Stomach (tissue), 4 donors: ENCODE results near the gene MTMR1.

Source experiments
- EP300 ChIP-seq: sonication (generic); formaldehyde crosslinking; IDR thresholded peaks from one replicate; pipeline ENCODE4 v1.6.1; 2017; ENCODE audit warnings: antibody characterized with exemption
- POLR2A ChIP-seq, 4 donors: fragments of 450-650 bp; IDR thresholded peaks; one replicate each; pipeline ENCODE4 v1.6.1; 2016; ENCODE audit warnings: antibody characterized with exemption in 4 of 4, control low read depth in 2 of 4, mild to moderate bottlenecking in 1 of 4, moderate library complexity in 1 of 4

DNA sequence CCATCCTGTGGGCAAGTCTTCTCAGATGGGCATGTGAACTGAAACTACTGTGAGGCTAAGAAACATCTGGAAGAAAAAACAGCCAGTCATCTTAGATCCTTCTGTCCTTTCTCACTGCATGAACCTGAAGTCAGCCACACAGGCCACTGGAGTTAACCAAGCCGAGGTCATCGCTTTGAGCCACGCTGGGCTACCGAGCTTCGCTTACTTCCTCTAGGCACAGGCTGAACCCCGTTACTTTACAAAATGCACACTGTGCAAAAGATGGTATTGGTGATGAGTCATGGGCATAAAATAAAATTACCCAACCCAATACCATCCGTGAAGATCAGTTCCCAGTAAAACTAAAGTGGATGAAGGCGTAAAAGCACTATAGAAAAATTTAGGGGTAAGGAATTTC is 86.2 kb downstream of the MTMR1 start:
- no peak for TF ChIP-seq POLR2A (IDR thresholded peaks at IDR 0.05)
- TF ChIP-seq EP300 = no peak
